Caco-2 (cell line): ENCODE data around the gene CT45A5. TPM values are rescaled to one million over a fixed set of nuclear protein-coding genes. Genes with fewer than 3 reads are reported as not detected.

Source experiments
- total RNA-seq: library from RNA; stranded (reverse); gene quantifications from 2 replicates; pipeline ENCODE4 v1.2.3, GENCODE V29; 2022

The CT45A5 gene
- total RNA-seq, 1 experiment from 2014 or later, result not detected

Other genes starting within 250 kb of the CT45A5 start
- gene CT45A1, start 71.9 kb downstream of the CT45A5 start, total RNA-seq, result not detected in 2 replicates
- not detected in 2 replicates for gene CT45A3, start 17.3 kb downstream of the CT45A5 start, total RNA-seq
- not detected in 2 replicates for gene CT45A6, start 17.3 kb upstream of the CT45A5 start, total RNA-seq
- not detected in 2 replicates for gene CT45A2, start 34.5 kb upstream of the CT45A5 start, total RNA-seq
- not detected in 2 replicates for gene CT45A7, start 51.8 kb upstream of the CT45A5 start, total RNA-seq
- not detected in 2 replicates for gene CT45A8, start 69.0 kb upstream of the CT45A5 start, total RNA-seq
- not detected in 2 replicates for gene CT45A9, start 86.3 kb upstream of the CT45A5 start, total RNA-seq
- gene CT45A10, start 107.9 kb upstream of the CT45A5 start, total RNA-seq, result not detected in 2 replicates
- gene SAGE1, start 108.2 kb upstream of the CT45A5 start, total RNA-seq, result not detected in 2 replicates
- 17.3 and 18.3 TPM in 2 replicates for gene MMGT1, start 188.5 kb upstream of the CT45A5 start, total RNA-seq
- 9.9 and 11.8 TPM in 2 replicates for gene SLC9A6, start 199.9 kb upstream of the CT45A5 start, total RNA-seq